DND-41 (cell line): Measurements from ENCODE around the gene EPX.

Experiments
- ATAC-seq: fragments of 200-7000 bp; cut with Tn5 transposase; 3 replicates; pipeline ENCODE4 v1.9.1; 2021; ENCODE audit warnings: low read depth; ENCODE audit not compliant: insufficient read depth
- DNase-seq: peaks from one replicate; pipeline ENCODE4 v3.0.0-alpha.2; 2020
- H2AFZ ChIP-seq: 2 replicates; pipeline ENCODE4 v1.6.0; 2012; ENCODE audit warnings: low read depth, low read length
- H3K27ac ChIP-seq: 2 replicates; pipeline ENCODE4 v1.5.1; 2012; ENCODE audit warnings: low read length, inconsistent platforms
- H3K27me3 ChIP-seq: fragments of 200-600 bp; sonication (generic); 2 replicates; pipeline ENCODE4 v1.6.0; 2012; ENCODE audit warnings: low read length, mild to moderate bottlenecking, inconsistent platforms; ENCODE audit not compliant: insufficient read depth, poor library complexity
- H3K36me3 ChIP-seq: 2 replicates; pipeline ENCODE4 v1.5.1; 2012; ENCODE audit warnings: low read length, inconsistent platforms; ENCODE audit not compliant: insufficient read depth
- H3K4me1 ChIP-seq: 2 replicates; pipeline ENCODE4 v1.5.1; 2012; ENCODE audit warnings: mild to moderate bottlenecking, low read length; ENCODE audit not compliant: insufficient read depth
- H3K4me2 ChIP-seq: 2 replicates; pipeline ENCODE4 v1.6.0; 2012; ENCODE audit warnings: mild to moderate bottlenecking, moderate library complexity, low read length, inconsistent platforms; ENCODE audit not compliant: insufficient read depth
- H3K4me3 ChIP-seq, 2 experiments: fragments of 200-600 bp in 1 of 2; shearing (Covaris generic) in 1 of 2; 2 replicates each; pipeline ENCODE4 v1.5.1; 2012 to 2016; ENCODE audit warnings: inconsistent platforms in 2 of 2, low read length in 2 of 2, mild to moderate bottlenecking in 2 of 2, low read depth in 1 of 2, moderate library complexity in 1 of 2
- H3K79me2 ChIP-seq: 2 replicates; pipeline ENCODE4 v1.6.0; 2012; ENCODE audit warnings: low read length, inconsistent platforms; ENCODE audit not compliant: insufficient read depth
- H3K9ac ChIP-seq: 2 replicates; pipeline ENCODE4 v1.6.0; 2012; ENCODE audit warnings: low read depth, mild to moderate bottlenecking, inconsistent platforms, low read length, moderate library complexity
- H3K9me3 ChIP-seq: 2 replicates; pipeline ENCODE4 v1.5.1; 2012; ENCODE audit warnings: low read length, moderate library complexity, mild to moderate bottlenecking, inconsistent platforms; ENCODE audit not compliant: insufficient read depth, severe bottlenecking
- H4K20me1 ChIP-seq: 2 replicates; pipeline ENCODE4 v1.6.0; 2012; ENCODE audit warnings: low read length; ENCODE audit not compliant: insufficient read depth
- EZH2 ChIP-seq: IDR thresholded peaks from 3 replicates; pipeline ENCODE4 v1.6.1; 2012; ENCODE audit warnings: borderline replicate concordance, low read depth, mild to moderate bottlenecking, moderate library complexity, low read length, inconsistent platforms; ENCODE audit not compliant: severe bottlenecking
- TF ChIP-seq, protein P1 (sequence below): IDR thresholded peaks from 2 replicates; pipeline ENCODE4 v1.5.1; 2012; ENCODE audit warnings: borderline replicate concordance, low read length, moderate library complexity, mild to moderate bottlenecking; ENCODE audit not compliant: poor library complexity, severe bottlenecking; ENCODE audit errors: extremely low read depth

Gene EPX

DNA sequence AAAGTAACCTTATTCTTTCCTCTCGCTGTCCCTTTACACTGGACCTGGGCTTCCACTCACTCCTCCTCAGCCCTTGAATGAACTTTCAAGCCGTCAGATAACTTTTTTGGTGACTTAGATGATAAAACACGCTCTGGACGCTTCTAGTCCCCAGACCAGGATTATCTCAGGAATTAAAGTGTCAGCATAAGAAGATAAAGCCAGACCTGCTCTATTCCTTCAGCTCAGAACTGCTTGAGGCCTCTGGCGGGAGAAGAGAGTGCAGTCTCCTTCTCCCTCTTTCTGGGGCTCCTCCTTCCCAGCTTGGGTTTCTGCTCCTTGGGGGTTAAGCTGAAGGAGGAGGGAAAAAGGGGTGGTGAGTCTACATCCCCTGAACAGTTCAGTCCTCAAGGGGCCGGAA is 52.4 kb downstream of the EPX start:
- TF ChIP-seq EZH2 = no peak
- TF ChIP-seq, protein P1, sequence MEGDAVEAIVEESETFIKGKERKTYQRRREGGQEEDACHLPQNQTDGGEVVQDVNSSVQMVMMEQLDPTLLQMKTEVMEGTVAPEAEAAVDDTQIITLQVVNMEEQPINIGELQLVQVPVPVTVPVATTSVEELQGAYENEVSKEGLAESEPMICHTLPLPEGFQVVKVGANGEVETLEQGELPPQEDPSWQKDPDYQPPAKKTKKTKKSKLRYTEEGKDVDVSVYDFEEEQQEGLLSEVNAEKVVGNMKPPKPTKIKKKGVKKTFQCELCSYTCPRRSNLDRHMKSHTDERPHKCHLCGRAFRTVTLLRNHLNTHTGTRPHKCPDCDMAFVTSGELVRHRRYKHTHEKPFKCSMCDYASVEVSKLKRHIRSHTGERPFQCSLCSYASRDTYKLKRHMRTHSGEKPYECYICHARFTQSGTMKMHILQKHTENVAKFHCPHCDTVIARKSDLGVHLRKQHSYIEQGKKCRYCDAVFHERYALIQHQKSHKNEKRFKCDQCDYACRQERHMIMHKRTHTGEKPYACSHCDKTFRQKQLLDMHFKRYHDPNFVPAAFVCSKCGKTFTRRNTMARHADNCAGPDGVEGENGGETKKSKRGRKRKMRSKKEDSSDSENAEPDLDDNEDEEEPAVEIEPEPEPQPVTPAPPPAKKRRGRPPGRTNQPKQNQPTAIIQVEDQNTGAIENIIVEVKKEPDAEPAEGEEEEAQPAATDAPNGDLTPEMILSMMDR = no peak
- Histone ChIP-seq H3K36me3 (no peaks in the 10 kb centered on the region), H3K9ac (no peak overlapping the region), H3K79me2 (no peaks in the 10 kb centered on the region), H3K4me1 (no peaks in the 10 kb centered on the region), H3K4me2 (no peak overlapping the region), H3K27ac (no peak overlapping the region), H3K27me3 (peaks cover 45% of the 10 kb centered on the region), H3K4me3 (no peak overlapping the region), H3K9me3 (no peaks in the 10 kb centered on the region), H2AFZ (no peak overlapping the region), H4K20me1 (no peaks in the 10 kb centered on the region)
- ATAC-seq (no peak), DNase-seq (no peak)

DNA sequence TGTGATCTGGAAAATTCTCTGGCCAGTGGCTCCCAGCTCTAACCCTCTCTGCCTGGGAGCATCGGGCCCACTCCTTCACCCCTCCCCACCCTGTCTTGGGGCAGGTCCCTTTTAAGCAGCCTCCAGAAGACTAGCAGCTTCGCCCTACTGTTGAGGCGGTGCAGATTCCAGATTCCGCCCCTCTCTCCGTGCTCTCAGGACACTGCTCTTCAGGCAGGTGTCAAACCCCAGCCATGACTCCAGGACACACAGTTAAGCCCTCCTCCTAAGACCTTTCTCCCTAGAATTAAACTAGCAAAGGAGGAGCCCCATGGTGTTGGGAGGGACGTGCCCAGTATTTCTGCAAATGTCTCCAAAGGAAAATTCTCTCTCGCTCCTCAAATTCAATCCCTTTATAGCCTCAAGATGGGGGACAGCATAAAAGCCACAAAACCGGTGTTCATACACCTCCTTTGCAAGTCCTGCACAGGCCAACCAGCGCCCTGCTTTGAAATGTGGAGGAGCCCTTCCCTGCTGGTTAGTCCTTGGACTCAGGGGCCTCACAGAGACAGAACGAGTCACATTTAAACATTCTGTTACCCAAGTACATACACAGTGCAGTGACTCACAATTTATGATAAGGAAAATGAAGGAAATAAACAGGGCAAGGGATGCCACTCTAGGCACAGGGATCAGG is 53.0 kb downstream of the EPX start:
- H2AFZ ChIP-seq = no peak overlapping the region
- no peaks in the 10 kb centered on the region; the same call in 1 of the 2 replicates for H4K20me1 ChIP-seq
- H3K36me3 ChIP-seq = no peaks in the 10 kb centered on the region
- no peaks in the 10 kb centered on the region for H3K4me1 ChIP-seq
- H3K27me3 ChIP-seq = peaks cover 39% of the 10 kb centered on the region
- no peak overlapping the region for H3K4me3 ChIP-seq
- no peak overlapping the region for H3K9ac ChIP-seq
- H3K79me2 ChIP-seq = no peaks in the 10 kb centered on the region
- no peak for TF ChIP-seq EZH2
- TF ChIP-seq, protein P1 = no peak
- ATAC-seq (no peak), DNase-seq (no peak)
- H3K9me3 ChIP-seq = no peaks in the 10 kb centered on the region
- H3K27ac ChIP-seq = no peak overlapping the region
- H3K4me2 ChIP-seq = no peak overlapping the region

DNA sequence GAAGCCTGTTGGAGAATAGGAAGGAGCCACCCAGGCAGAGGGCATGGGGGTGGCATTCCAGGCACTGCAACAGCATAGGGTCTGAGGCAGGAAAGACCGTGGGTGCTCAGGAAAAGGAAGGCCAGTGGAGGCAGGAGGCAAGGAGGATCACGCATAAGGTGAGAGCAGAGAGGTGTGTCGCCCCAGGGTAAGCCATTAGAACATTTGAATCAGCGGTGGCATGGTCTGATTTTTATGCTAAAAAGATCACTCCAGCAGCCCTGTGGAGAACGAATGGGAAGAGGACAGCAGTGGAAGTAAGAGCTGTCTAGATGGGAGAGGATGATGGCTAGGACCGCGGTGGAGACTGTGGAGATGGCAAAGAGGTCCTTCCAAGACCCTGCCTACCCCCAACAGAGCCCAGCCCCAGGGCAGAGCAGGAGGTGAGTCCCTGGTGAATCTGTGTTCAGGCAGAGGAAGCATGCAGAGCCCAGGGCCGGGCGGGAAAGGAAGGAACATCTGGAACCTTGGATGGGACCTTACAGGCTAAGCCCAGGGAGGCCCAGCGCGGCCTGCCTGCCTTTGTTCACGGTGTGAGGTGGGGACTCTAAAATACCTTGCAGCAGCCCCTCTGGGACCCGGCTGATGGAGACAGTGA is 53.7 kb downstream of the EPX start:
- DNase-seq (no peak), ATAC-seq (no peak)
- Histone ChIP-seq H3K27ac (no peak overlapping the region), H3K4me3 (no peak overlapping the region), H3K4me2 (no peak overlapping the region), H2AFZ (no peak overlapping the region), H3K36me3 (no peaks in the 10 kb centered on the region), H3K27me3 (peaks cover 38% of the 10 kb centered on the region), H3K9me3 (no peaks in the 10 kb centered on the region), H3K9ac (no peak overlapping the region), H3K79me2 (no peaks in the 10 kb centered on the region), H3K4me1 (no peaks in the 10 kb centered on the region), H4K20me1 (no peaks in the 10 kb centered on the region; the same call in 1 of the 2 replicates)
- TF ChIP-seq, protein P1 = no peak
- no peak for TF ChIP-seq EZH2
